Esophagus (tissue), 2 donors: Measurements from ENCODE around the gene E2F6. TPM values are rescaled to one million over a fixed set of nuclear protein-coding genes. Genes with fewer than 3 reads are reported as not detected.
"Not testable (repeated sequence)": the region's sequence is repeated elsewhere in the genome, so short reads cannot be mapped to it uniquely, and the experiment has no call there.

ENCODE experiments used
- H3K27ac ChIP-seq, 2 donors: one replicate each; pipeline ENCODE4 v1.5.1; 2013; ENCODE audit warnings: low read depth in 2 of 2, mild to moderate bottlenecking in 2 of 2, inconsistent platforms in 1 of 2, low read length in 1 of 2, moderate library complexity in 1 of 2
- H3K27me3 ChIP-seq, 2 donors: one replicate each; pipeline ENCODE4 v1.6.1; 2013; ENCODE audit warnings: low read length in 2 of 2, control low read depth in 1 of 2, mild to moderate bottlenecking in 1 of 2; ENCODE audit not compliant: insufficient read depth in 2 of 2, control insufficient read depth in 1 of 2
- H3K36me3 ChIP-seq, 2 donors: one replicate each; pipeline ENCODE4 v1.6.1; 2013; ENCODE audit warnings: low read length in 1 of 2; ENCODE audit not compliant: control insufficient read depth in 2 of 2, insufficient read depth in 2 of 2
- H3K4me1 ChIP-seq, 2 donors: one replicate each; pipeline ENCODE4 v1.6.1; 2013; ENCODE audit warnings: low read length in 1 of 2; ENCODE audit not compliant: control insufficient read depth in 2 of 2, insufficient read depth in 2 of 2
- H3K4me3 ChIP-seq, 2 donors: one replicate each; pipeline ENCODE4 v1.5.1; 2013; ENCODE audit warnings: low read length in 2 of 2, mild to moderate bottlenecking in 2 of 2, low read depth in 1 of 2, moderate library complexity in 1 of 2
- H3K9me3 ChIP-seq, 2 donors: one replicate each; pipeline ENCODE4 v1.6.1; 2013; ENCODE audit warnings: mild to moderate bottlenecking in 2 of 2, low read depth in 1 of 2, low read length in 1 of 2, moderate library complexity in 1 of 2; ENCODE audit not compliant: control insufficient read depth in 2 of 2, insufficient read depth in 1 of 2
- WGBS, 2 donors: extraction: QIAGEN DNeasy Blood & Tissue Kit; methylation state at CpG; one replicate each; pipeline ENCODE4 v1.1.7; 2013; 5-methylcytosine and 5-hydroxymethylcytosine counted together
- polyA plus RNA-seq, 2 donors: library from polyadenylated mRNA; stranded (reverse); fragments of 200-250 nt; gene quantifications; one replicate each; pipeline ENCODE4 v1.2.3, GENCODE V29; 2013
- donor health status: healthy with polysubstance abuse.
- donor health status: Bipolar disorder and iron deficiency.

Gene E2F6
- polyA plus RNA-seq, 2 donors = 4.2 to 4.9 TPM

DNA sequence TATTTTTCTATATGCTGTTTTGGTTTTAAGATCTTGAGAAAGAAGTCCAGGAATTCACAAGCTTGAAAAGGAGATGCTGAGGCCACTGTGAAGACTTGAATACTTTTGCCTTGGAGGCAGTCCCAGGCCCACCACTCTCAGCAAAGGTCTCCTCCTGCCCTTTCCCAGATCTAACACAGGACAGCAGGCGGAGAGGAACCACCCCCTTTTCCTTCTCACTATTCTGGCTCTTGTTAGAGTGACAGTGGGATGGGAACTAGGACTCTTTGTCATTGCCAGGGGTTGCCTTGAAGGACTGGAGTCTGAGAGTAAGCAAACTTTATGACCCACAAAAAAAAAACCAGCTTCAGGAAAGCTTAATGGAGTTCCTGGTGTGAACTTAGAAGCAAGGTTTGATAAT, 54.7 kb downstream of the E2F6 start:
- no peak overlapping the region for H3K4me3 ChIP-seq
- no peaks in the 10 kb centered on the region for H3K36me3 ChIP-seq
- WGBS, 2 donors = 90 to 94% methylated on average over 1 of the region's 1 CpG
- no peaks in the 10 kb centered on the region for H3K9me3 ChIP-seq
- no peaks in the 10 kb centered on the region for H3K27me3 ChIP-seq
- H3K27ac ChIP-seq = no peak overlapping the region
- no peaks in the 10 kb centered on the region for H3K4me1 ChIP-seq

DNA sequence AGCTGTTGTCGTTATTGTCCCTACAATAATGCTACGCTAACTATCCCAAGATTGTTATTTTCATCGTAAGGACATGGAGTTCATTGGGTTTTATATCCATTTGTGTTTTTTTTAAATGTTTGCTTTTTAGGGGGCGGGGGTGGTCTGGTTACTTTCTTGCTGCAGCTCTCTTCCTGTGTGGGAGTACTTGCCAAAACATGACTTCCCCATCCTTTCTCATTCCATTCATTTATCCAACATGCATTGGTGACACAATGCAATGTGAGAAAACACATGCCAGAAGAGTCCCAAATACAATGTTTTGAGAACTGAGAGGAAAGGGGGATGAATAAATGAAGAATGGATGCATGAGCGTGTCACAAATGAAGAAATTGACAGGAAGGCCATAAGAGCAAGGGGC, 55.9 kb downstream of the E2F6 start:
- H3K9me3 ChIP-seq = no peaks in the 10 kb centered on the region
- no peaks in the 10 kb centered on the region for H3K36me3 ChIP-seq

DNA sequence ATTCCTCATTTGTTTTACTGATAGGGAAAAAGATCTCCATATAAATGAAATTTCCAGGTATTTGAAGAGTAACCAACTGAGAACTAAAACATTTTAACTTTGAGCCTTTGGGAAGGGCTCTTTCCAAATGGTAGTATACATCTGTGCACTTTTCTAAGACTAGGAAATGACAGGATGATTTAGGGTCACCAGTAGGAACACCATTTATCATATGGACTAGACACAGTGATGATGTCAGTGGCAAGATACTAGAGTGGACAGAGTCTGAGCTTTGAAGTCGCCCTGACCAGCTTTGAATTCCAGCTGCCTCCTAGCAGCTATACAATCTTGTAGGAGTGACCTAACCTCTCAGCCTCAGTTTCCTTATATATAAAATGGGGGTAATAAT, 56.4 kb downstream of the E2F6 start:
- Histone ChIP-seq H3K4me1 (no peaks in the 10 kb centered on the region), H3K4me3 (no peak overlapping the region), H3K9me3 (no peaks in the 10 kb centered on the region), H3K27me3 (no peaks in the 10 kb centered on the region), H3K27ac (no peak overlapping the region), H3K36me3 (no peaks in the 10 kb centered on the region)
- WGBS, 2 donors = 88 to 89% methylated on average over 1 of the region's 1 CpG

More for the DNA sequence above, 55.9 kb downstream of the E2F6 start:
- Histone ChIP-seq H3K27me3 (no peaks in the 10 kb centered on the region), H3K4me3 (no peak overlapping the region), H3K27ac (no peak overlapping the region), H3K4me1 (no peaks in the 10 kb centered on the region)
- WGBS, 2 donors = 87 to 88% methylated on average over 5 of the region's 5 CpGs

DNA sequence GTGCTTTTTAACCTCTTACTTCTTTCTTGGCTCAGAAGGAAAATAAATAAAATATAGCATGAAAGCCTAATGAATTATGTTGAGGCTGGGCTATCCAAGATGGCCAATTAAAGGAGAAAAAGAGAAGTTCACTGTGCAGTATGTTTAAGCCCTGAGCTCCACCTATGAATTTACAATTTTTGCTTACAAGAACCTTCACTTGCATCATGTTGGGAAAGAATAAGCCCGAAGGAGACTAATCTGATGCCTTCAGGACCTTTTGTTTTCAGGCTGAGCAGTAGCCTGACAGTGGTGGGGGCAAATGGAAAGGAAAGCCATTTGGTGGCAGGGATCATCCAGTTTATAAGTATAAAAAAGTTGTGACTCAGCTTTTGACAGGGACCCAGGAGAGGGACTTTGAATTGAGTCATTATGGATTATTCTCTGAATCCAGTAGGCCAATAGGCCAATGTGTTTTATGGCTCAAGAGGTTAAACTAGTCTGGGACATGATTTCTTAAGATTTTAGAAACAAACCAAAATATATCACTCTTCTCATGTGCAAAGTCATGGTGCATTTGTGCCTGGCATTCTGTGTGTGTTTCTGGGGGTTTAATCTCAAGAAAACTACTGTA, 56.9 kb downstream of the E2F6 start:
- H3K36me3 ChIP-seq = no peaks in the 10 kb centered on the region
- H3K4me1 ChIP-seq = no peaks in the 10 kb centered on the region
- H3K27me3 ChIP-seq = no peaks in the 10 kb centered on the region
- H3K9me3 ChIP-seq = no peaks in the 10 kb centered on the region
- no peak overlapping the region for H3K4me3 ChIP-seq
- no peak overlapping the region for H3K27ac ChIP-seq
- 73 to 81% methylated on average over 1 of the region's 1 CpG for WGBS, 2 donors

DNA sequence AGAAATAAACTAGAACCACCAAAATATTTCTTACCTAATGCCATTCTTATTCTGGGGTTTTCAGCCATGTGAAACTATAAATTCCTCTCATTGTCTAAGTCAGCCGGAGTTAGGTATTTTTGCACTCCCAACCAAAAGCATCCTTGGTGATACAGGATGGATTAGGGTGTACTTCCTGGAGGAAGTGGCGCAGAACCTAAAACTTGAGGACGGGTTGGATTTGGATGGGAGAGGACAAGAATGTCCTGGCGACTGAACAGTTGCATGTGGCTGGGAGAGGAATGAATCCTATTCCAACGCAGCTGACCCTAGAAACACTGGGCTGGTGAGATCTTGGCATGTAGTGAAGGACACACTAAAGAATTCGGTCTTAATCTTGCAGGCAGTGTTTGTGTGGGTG, 58.5 kb downstream of the E2F6 start:
- Histone ChIP-seq H3K27me3 (no peaks in the 10 kb centered on the region), H3K27ac (no peak overlapping the region)
- WGBS, 2 donors = 71 to 83% methylated on average over 6 of the region's 6 CpGs

DNA sequence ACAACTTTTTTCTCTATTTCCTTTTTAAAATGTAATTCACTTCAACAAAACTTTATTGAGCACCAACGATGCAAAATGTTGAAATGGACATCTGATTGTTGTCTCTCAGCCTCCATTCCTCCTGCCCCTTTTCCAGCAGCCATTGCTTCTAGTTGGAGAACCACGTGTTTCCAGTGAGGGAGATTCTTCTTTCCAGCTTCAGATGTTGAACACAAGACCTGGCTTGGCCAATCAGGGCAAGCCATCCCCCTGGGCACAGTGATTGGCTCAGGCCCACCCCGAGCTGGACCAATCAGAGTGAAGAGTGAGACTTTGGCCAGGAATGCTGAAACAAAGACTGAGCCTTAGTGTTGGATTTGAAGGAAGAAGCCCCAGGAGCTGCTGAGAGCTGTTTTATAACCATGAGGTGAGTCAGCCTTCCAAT, 59.0 kb downstream of the E2F6 start:
- H3K9me3 ChIP-seq = no peaks in the 10 kb centered on the region

More for the DNA sequence above, 58.5 kb downstream of the E2F6 start:
- Histone ChIP-seq H3K4me1 (no peaks in the 10 kb centered on the region), H3K36me3 (no peaks in the 10 kb centered on the region), H3K4me3 (no peak overlapping the region), H3K9me3 (no peaks in the 10 kb centered on the region)

DNA sequence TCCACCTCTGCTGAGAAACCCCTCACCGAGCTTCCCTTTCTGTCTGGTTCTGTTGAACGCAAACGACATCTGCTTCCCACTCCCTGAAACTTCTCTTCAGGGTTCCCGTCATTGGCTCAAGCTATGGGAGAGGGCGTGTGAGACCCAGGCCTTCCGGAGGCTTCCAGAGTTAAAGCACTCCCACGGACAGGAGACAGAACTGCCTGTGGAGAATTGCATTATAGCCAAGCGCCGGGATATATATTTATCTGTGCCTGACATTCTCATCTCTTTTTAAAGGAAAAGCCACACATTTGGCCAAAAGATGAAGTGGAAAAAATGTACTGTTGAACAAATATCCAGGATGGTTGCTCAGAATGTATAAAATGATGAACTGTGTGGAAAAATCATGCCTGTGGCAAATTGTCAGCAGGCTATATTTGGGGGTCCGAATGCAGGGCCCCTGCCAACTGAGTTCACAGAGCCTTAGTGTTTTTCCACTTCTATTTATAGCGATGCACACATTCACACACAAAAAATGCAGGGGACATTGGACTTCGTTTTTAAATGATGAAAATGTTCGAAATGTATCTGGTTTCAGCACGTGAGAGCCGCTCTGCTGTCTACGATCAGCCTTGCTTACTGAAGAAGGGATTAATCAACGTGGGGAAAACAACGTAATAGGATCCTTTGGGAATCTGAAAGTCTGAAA, 59.5 kb downstream of the E2F6 start:
- WGBS, 2 donors = 67 to 70% methylated on average over 18 of the region's 18 CpGs
- Histone ChIP-seq H3K4me1 (no peaks in the 10 kb centered on the region), H3K27ac (peak overlapping the region; percentile 19 to 73), H3K36me3 (no peaks in the 10 kb centered on the region), H3K27me3 (no peaks in the 10 kb centered on the region), H3K9me3 (no peaks in the 10 kb centered on the region), H3K4me3 (no peak overlapping the region)

More for the DNA sequence above, 59.0 kb downstream of the E2F6 start:
- H3K4me1 ChIP-seq = no peaks in the 10 kb centered on the region
- WGBS, 2 donors = 67 to 70% methylated on average over 3 of the region's 3 CpGs
- H3K27me3 ChIP-seq = no peaks in the 10 kb centered on the region
- H3K27ac ChIP-seq = peak overlapping the region; percentile 22 to 47
- no peaks in the 10 kb centered on the region for H3K36me3 ChIP-seq
- no peak overlapping the region for H3K4me3 ChIP-seq

DNA sequence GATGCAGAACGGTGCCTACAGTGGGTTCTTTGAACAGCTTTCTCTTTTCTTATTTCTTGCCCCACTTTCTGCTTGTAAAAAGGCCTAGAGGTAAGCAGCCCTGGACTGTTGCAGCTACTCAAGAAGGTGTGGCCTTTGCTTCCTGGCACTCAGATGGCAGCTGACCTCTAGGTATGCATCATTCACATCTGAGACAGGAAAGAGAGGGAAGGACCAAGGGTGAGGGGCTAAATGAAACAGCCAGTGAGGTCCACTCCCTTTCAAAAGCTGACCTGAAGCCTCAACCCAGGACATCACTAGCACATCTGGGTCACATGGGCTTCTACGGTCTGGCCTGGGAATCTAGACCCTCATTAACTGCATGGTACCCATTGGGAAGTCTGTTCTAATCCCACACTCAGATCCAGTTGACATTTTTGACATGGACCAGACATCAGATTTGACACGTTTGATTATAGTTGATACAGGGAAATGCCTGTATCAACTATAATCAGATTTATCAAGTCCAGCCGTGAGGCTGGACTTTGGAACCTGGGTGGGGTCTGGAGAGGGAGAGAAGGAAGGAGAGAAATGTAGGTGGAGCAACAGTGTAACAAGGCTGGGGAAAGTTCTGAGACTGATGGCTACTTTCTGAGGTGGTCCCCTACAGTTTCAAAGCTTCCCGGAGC, 60.2 kb downstream of the E2F6 start:
- Histone ChIP-seq H3K9me3 (no peaks in the 10 kb centered on the region), H3K4me3 (no peak overlapping the region), H3K36me3 (no peaks in the 10 kb centered on the region), H3K4me1 (no peaks in the 10 kb centered on the region), H3K27me3 (no peaks in the 10 kb centered on the region), H3K27ac (peak overlapping the region; percentile 19 to 73)
- WGBS, 2 donors = 67 to 69% methylated on average over 5 of the region's 5 CpGs

DNA sequence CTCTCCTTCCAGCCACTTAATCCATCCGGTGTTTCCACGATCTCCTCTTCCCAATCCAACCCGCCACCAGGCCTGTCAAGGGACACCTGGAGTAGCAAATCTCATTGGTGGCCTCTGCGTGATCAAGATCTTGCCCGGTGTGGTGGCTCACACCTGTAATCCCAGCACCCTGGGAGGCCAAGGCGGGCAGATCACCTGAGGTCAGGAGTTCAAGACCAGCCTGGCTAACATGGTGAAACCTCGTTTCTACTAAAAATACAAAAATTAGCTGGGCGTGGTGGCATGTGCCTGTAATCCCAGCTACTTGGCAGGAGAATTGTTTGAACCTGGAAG, 60.9 kb downstream of the E2F6 start:
- H3K36me3 ChIP-seq, H3K27ac ChIP-seq, H3K27me3 ChIP-seq, H3K4me1 ChIP-seq, H3K4me3 ChIP-seq, H3K9me3 ChIP-seq: not testable (repeated sequence)
- WGBS, 2 donors = 81 to 85% methylated on average over 8 of the region's 8 CpGs
